Measurements from ENCODE around the gene UBE2C. TPM values are rescaled to one million over a fixed set of nuclear protein-coding genes. Genes with fewer than 3 reads are reported as not detected.

The UBE2C gene
- total RNA-seq, 1 experiment from 2014 or later, result 268 TPM

DNA sequence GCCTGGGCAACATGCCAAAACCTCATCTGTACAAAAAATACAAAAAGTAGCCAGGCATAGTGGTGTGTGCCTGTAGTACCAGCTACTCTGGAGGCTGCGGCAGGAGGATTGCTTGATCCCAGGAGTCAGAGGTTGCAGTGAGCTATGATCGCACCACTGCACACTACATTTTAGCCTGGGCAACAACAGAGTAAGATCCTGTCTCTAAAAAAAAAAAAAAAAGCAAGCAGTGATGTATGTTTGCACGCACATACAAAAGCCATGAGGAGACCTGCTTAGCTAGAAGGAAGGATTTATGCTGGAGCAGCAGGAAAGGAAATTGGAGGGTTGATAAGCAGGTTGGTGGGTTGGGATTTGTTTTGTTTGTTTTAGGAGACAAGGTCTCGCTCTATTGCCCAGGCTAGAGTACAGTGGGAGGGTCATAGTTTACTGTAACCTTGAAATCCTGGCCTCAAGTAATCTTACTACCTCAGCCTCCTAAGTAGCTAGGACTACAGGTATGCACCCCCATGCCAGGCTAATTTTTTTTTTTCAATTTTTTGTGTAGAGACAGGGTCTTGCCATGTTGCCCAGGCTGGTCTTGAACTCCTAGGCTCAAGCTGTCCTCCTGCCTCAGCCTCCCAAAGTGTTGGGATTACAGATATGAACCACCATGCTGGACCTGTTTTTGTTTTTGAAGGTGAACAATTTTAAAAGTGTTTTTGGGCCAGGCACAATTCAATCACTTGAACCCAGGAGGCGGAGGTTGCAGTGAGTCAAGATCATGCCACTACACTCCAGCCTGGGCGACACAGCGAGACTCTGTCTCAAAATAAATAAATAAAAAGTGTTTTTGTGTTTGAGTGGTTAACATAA lies 49.0 kb downstream of the UBE2C start:
- H3K18ac ChIP-seq (ENCODE audit: insufficient read length, low read depth, low read length), result no peak overlapping the region
- H3K9me3 ChIP-seq (ENCODE audit: control insufficient read depth, low read depth, low read length), result no peaks in the 10 kb centered on the region
- no peak overlapping the region for H3K14ac ChIP-seq (ENCODE audit: insufficient read depth, low read length)
- Mint-ChIP-seq H3K9me3 (no peaks in the 10 kb centered on the region), H3K4me3 (no peak overlapping the region), H3K4me1 (peaks cover 22% of the 10 kb centered on the region in 2 experiments), H3K27me3 (ENCODE audit: low read depth) (no peaks in the 10 kb centered on the region), H3K27ac (0 out of 7 replicates have a peak overlapping the region, but pooled peaks of 1 of the 3 experiments have one; percentile 61), H3K36me3 (ENCODE audit: insufficient read depth in 1 of 3, low read depth in 3 of 3) (peaks cover 0 to 7% (median 2%) of the 10 kb centered on the region in 3 experiments; a peak in 3 of 7 replicates)
- H4K20me1 ChIP-seq (ENCODE audit: control insufficient read depth, insufficient read depth, insufficient read length), result peaks cover 2% of the 10 kb centered on the region
- peaks cover 3% of the 10 kb centered on the region; the same call in 1 of the 2 replicates for H3K79me2 ChIP-seq (ENCODE audit: insufficient read depth, low read length)
- TF ChIP-seq, protein P1, sequence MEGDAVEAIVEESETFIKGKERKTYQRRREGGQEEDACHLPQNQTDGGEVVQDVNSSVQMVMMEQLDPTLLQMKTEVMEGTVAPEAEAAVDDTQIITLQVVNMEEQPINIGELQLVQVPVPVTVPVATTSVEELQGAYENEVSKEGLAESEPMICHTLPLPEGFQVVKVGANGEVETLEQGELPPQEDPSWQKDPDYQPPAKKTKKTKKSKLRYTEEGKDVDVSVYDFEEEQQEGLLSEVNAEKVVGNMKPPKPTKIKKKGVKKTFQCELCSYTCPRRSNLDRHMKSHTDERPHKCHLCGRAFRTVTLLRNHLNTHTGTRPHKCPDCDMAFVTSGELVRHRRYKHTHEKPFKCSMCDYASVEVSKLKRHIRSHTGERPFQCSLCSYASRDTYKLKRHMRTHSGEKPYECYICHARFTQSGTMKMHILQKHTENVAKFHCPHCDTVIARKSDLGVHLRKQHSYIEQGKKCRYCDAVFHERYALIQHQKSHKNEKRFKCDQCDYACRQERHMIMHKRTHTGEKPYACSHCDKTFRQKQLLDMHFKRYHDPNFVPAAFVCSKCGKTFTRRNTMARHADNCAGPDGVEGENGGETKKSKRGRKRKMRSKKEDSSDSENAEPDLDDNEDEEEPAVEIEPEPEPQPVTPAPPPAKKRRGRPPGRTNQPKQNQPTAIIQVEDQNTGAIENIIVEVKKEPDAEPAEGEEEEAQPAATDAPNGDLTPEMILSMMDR (conservative IDR thresholded peaks at IDR 0.05), result no peak
- no peak overlapping the region for H3K56ac ChIP-seq (ENCODE audit: insufficient read length, low read depth, low read length)
- H3K23me2 ChIP-seq (ENCODE audit: insufficient read length, low read depth, low read length, poor library complexity, severe bottlenecking), result peaks cover 5% of the 10 kb centered on the region
- no peak overlapping the region for H3T11ph ChIP-seq (ENCODE audit: low read length)
- H3K4me1 ChIP-seq (ENCODE audit: insufficient read depth, low read length), result peaks cover 2% of the 10 kb centered on the region; the same call in 1 of the 2 replicates
- DNase-seq, result no peak
- no peak overlapping the region for H2BK120ac ChIP-seq (ENCODE audit: low read depth, low read length, poor library complexity, severe bottlenecking)
- H4K5ac ChIP-seq (ENCODE audit: insufficient read length, low read depth, low read length), result no peak overlapping the region
- no peak overlapping the region; the same call in 1 of the 2 replicates for H2BK15ac ChIP-seq (ENCODE audit: low read depth, low read length)
- H2AK5ac ChIP-seq (ENCODE audit: insufficient read length, low read length), result no peak overlapping the region
- H3K4me2 ChIP-seq (ENCODE audit: insufficient read depth, insufficient read length, low read length), result no peak overlapping the region
- no peak overlapping the region for H4K8ac ChIP-seq (replicated peaks; ENCODE audit: insufficient read length, low read depth, low read length)
- H3K4ac ChIP-seq (ENCODE audit: low read depth, low read length), result no peak overlapping the region
- no peaks in the 10 kb centered on the region for H3K27me3 ChIP-seq (ENCODE audit: insufficient read depth, low read length)
- H2BK20ac ChIP-seq (ENCODE audit: low read depth, low read length, poor library complexity, severe bottlenecking), result no peak overlapping the region
- H3K79me1 ChIP-seq (ENCODE audit: insufficient read depth, low read depth, low read length, poor library complexity, severe bottlenecking), result no peaks in the 10 kb centered on the region
- H3K27ac ChIP-seq (ENCODE audit: insufficient read length, low read depth, low read length), result no peak overlapping the region
- no CpG with 5 or more reads among the region's 7 CpGs for WGBS (ENCODE audit: extremely low coverage, insufficient read length, low lambda C conversion rate)
- no peak overlapping the region for H2AFZ ChIP-seq (ENCODE audit: low read length)
- no peak overlapping the region for H2BK5ac ChIP-seq (ENCODE audit: insufficient read length, low read length)
- H3K9ac ChIP-seq (ENCODE audit: extremely low read depth, insufficient read length, low read length), result no peak overlapping the region
- no peak overlapping the region for H2BK12ac ChIP-seq (ENCODE audit: insufficient read length, low read depth, low read length)
- no peak overlapping the region for H4K91ac ChIP-seq (ENCODE audit: insufficient read length, low read depth, low read length)
- no peak overlapping the region for H3K23ac ChIP-seq (ENCODE audit: insufficient read length, low read depth, low read length)
